Measurements from ENCODE around the gene AADAT.
A peak's percentile ranks its signal among the peaks of the same experiment; 100 is the strongest.

AADAT gene

DNA sequence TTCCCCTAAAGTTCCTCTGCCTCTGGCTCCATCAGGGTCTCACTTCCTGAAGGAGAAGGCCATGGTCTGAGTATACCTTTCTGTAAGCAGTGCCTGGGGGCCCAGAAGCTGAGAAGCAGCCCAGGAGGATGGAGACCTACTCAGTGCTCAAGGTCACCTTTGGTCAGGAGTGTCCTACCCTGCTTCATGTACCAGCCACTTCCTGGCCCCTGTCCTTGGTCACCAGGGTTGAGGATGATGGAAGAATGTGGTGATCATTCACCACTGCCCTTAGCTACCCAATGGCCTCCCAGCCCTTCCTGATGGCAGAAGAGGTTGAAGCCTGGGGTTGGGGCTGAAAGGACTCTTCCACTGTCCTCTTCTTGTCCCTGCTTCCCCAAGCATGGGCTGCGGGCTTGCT is 54.5 kb downstream of the AADAT start:
- no peak for TF ChIP-seq POLR2A (IDR thresholded peaks at IDR 0.05; ENCODE audit: low read depth, low read length)
- no peak for DNase-seq (ENCODE audit: insufficient read length, low spot score)
- no peak for FAIRE-seq

DNA sequence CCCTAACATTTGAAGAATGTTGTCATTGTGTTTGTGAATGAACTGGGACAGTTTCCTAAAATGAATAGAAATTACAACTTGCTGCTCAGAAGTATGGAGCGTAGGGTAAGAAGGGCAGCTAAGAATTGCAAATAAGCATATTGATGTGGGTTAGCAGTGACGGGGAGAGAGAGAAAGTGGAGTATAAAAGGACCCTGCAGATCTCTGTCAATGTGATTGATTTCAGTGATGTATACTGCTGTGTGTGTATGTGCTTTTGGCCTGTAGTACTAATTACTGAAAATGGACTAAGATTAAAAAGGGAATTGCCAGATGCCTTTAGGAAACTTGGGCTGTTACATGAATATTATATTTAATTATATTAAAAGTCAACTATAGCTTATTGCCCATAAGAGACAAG is 55.8 kb downstream of the AADAT start:
- DNase-seq (ENCODE audit: insufficient read length, low spot score) (no peak), FAIRE-seq (no peak)
- TF ChIP-seq POLR2A (IDR thresholded peaks at IDR 0.05; ENCODE audit: low read depth, low read length) = no peak

DNA sequence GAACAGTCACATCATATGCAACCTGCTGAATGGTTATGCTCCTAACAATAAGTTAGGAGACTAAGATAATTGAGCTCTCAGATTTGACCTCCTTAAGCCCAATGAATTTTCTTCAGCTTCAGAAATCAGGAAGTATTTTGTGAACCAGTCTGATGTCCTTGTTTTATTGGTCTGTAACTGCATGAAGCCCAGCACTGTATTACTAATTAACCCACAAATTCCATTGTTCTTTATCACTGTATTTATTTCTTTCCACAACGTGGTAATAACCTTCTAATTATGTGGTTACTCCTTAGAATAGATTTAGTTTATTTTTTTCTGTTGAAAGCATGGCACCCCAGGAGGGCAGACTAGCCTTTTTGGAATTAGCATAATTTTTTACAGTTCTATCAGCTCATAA is 59.6 kb downstream of the AADAT start:
- DNase-seq (ENCODE audit: insufficient read length, low spot score) (no peak), FAIRE-seq (no peak)
- TF ChIP-seq POLR2A (IDR thresholded peaks at IDR 0.05; ENCODE audit: low read depth, low read length) = no peak

DNA sequence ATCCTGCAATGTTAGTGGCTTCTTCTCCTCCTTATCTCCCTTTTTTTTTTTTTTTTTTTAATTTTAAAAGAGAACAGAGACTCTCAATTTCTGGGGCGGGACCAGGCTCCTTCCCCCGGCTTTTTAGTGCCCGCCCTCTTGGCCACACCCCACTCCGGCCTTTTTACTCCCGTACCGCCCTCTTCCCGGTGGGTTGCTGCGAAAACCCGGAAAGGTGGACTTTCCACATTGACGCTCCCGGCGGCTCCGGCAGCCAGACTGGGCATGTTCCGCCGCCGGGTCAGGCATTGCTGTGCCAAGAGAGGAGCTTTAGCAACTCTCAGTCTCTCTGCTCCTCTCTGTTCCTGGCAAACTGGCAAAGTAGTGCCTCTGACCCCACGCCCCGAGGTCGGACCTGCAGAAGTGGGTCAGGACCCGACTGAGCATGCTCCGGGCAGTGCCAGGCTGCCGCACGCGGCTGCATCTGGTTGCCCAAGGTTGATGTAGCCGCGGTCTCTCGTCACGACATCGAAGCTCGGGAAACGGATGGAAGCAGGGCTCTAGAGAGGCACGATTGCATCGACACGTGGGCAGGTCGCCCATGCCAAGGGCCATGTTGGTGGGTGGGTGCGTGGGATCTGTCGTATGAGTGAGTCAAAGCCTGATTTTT is 62.5 kb downstream of the AADAT start:
- FAIRE-seq = no peak
- DNase-seq (ENCODE audit: insufficient read length, low spot score) = peak; percentile 63
- TF ChIP-seq POLR2A (IDR thresholded peaks at IDR 0.05; ENCODE audit: low read depth, low read length) = no peak

DNA sequence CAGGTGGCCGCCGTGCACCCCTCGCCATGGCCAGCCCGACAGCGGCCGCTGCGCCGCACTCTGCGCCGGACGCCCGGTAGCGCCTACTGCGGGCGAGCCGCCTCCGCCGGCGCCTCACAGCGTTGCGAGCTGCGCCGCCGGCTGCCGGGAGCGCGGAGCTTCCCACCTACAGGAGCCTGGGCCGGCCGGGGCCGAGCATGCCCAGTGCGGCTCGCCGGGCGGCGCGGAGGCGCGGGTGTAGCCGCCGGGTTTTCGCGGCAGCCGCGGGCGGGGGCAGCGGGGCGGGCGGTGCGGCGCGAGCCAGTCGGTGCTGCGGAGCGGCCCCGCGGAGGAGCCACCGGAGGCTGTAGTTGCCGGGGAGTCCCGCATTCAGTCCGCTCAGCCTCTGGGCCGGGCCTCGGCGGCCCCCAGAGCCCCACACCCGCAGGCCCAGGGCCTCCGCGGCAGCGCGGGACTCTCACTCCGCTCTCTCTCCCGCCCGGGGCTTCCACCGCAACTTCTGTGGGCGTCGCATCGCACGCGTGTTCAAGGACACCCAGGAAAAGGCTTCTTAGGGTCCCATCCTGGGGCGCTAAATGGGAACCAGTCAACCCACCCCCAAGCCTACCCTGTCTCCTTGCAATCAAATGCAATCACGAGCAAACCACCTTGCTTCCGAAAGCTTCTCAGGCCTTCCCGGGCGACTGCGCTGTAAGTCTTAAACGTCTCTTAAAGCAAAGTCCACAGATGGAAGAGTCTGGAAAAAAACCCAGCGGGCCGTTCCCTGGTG is 63.3 kb downstream of the AADAT start, which contains the start of gene MFAP3L:
Gene MFAP3L (minus strand): TSS at position 143 of the 769 bp plus-strand sequence. CDS start 20,518 bp downstream, outside the sequence.
- DNase-seq (ENCODE audit: insufficient read length, low spot score) (peak; percentile 67), FAIRE-seq (no peak)
- TF ChIP-seq POLR2A (IDR thresholded peaks at IDR 0.05; ENCODE audit: low read depth, low read length) = peak; percentile 62

DNA sequence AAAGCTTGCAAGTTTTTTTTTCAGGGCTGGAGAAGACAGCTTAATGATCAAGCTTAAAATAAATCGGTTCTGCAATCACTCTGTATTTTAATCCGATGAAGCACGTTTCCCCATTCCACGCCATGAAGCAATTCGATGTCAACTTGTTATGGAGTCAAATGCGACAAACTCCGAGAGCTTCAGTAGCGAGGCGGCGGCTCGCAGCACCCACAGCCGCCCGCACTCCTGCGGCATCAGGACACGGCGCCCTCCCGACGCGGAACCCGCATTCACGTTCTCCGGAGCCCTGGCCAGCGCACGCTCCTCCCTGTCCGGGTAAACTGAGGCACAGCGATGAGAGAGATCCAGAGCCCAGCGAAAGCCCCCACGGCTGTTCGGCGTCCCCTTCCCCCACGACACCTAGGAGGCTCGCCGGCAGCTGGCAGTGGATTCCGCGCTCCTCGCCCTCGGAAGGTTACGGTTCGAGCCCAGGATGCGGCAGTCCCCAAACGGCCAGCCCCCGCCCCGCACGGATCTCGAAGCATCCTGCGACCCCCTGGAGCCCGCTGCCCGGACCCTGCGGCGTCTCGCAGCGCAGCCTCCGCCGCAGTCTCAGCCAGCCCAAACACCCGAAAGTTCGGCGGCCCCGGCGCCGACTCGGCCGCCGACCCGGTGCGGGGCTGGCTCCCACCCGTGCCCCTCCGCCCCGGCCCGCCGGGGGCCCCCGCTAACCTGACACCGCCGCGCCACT is 64.1 kb downstream of the AADAT start:
- FAIRE-seq = no peak
- no peak for DNase-seq (ENCODE audit: insufficient read length, low spot score)
- TF ChIP-seq POLR2A (IDR thresholded peaks at IDR 0.05; ENCODE audit: low read depth, low read length) = no peak

DNA sequence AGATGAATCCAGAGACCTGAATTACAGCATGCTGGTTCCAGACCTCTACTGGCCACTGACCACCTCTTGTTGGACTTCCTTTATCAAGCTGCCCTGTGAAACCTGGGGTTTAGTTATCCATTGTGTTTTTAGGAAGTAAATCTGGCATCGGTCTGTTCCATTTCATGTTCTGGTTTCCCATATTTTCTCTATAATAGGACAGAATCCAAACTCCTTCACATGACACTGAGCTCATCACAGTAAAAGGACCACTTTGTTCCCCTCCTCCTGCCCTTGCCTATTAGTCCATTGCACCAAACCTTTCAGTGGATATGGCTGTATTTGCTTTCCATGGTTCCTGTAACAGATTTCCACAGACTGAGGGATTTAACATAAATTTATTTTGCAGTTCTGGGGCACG is 67.5 kb downstream of the AADAT start:
- no peak for DNase-seq (ENCODE audit: insufficient read length, low spot score)
- TF ChIP-seq POLR2A (IDR thresholded peaks at IDR 0.05; ENCODE audit: low read depth, low read length) = no peak
- FAIRE-seq = no peak

DNA sequence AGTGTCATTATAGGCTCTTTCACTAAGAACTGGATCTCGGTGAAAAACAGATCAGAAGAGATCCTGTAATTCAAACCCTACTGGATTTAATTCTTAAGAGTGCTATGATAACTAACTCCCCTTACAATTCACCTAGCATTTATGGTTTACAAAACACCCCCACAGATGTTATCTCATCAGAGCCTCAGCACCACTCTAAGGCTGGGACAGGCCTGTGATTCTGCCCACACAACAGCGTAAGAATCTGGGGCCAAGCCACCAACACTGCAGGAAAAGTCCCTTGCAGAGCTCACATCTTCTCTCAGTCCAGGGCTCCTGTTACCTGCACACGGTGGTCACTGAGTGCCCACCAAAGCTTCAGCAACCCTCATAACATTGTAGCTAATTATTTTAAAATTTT is 72.5 kb downstream of the AADAT start:
- no peak for FAIRE-seq
- no peak for TF ChIP-seq POLR2A (IDR thresholded peaks at IDR 0.05; ENCODE audit: low read depth, low read length)
- DNase-seq (ENCODE audit: insufficient read length, low spot score) = no peak

DNA sequence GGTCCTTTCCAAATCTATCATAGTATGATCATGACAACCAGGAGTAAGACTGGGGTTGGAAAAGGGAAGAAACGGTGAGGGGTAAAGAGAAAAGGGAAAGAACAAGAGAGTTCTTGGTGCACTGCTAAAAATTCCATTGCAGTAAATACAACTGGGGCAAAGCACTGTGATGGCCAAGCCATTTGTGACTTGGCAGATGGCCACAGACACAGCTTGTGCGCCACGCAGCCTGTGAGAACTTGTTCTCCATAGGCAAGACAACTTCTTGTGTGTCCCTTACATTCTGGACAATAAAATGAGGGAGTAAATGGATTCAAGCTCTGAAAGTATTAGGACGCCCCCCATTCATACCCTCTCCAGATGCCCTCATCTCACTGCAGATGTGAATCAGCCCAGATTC is 74.5 kb downstream of the AADAT start:
- FAIRE-seq = no peak
- DNase-seq (ENCODE audit: insufficient read length, low spot score) = no peak
- no peak for TF ChIP-seq POLR2A (IDR thresholded peaks at IDR 0.05; ENCODE audit: low read depth, low read length)

DNA sequence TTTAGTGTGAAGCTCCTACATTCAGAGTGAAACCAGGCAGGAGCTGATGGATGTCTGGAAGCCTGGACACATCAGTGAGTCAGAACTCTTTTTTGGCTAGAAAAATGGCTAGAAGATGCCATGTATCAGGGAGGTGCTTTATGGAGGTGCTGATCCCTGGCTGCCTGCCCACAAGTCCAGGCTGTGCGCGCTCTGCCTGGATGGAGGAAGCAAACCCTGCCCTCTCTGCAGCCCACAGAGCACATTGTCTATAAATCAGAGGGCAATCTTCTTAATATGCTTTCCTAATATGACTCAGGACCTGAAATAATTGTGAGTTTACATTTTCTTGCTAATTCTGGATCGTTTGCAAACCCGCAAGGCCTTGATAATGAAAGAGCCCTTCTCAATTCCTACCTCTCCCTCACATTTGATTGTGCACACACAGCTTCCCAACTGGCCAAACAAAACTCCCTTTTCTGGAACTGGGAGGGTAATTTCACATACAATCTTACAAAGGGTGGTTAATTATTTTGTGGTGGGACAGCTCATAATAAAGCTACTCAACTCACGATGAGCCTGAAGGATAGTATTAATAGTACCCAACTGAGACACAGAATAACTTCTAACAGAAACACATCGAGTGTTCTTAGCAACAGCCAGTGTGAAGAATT is 75.3 kb downstream of the AADAT start:
- FAIRE-seq = no peak
- no peak for TF ChIP-seq POLR2A (IDR thresholded peaks at IDR 0.05; ENCODE audit: low read depth, low read length)

DNA sequence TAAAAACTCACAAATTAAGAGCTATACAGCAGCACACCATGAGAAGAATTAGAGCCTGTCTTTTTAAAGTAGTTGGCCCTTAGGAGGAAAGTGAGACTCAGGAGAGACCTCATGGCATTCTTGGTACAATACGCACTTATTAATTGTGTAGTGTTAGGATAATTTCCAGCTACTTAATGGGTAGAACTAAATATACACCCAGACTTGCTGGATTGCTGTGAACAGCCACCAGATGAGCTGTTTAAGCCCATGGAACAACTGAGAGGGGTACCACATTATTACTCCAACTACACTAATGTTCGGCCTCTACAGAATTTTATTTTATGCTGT is 77.2 kb downstream of the AADAT start:
- FAIRE-seq (no peak), DNase-seq (ENCODE audit: insufficient read length, low spot score) (no peak)
- no peak for TF ChIP-seq POLR2A (IDR thresholded peaks at IDR 0.05; ENCODE audit: low read depth, low read length)

More for the DNA sequence above, 75.3 kb downstream of the AADAT start:
- no peak for DNase-seq (ENCODE audit: insufficient read length, low spot score)

DNA sequence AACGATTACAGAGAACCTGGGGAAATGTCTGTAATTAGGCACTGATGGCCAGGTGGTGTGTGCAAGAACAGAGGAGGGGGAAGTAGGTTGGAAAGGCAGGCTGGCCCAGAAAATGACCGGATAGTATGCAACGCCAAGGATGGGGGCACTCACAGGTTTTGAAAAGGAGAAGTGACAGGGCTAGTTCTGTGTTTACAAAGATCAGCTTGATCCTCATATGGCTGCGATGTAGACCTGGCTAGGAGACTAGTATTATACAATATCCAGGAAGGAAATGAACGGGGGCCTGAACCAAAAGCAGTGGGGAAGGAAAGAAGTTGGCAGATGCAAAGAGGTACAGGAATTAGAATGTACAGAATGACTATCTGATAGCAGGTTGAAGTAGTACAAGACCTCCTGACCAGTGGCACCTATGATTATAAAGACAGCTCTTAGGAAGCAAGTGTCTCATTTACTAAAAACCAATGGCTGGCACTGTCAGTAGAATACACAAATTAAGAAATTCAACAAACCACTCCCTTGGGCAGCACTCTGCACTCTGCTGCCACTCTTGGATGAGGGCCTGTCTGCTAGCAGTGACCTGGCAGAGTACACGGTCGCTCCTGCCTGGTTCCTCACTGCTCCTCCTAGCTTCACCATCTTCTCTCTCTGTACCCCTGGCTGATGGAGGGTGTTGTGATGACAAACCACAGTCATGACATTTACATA is 77.7 kb downstream of the AADAT start:
- TF ChIP-seq POLR2A (IDR thresholded peaks at IDR 0.05; ENCODE audit: low read depth, low read length) = no peak
- FAIRE-seq (no peak), DNase-seq (ENCODE audit: insufficient read length, low spot score) (no peak)
